GM12878 (cell line): ENCODE measurements around the gene POLN.

Experiments
- EZH2 ChIP-seq: IDR thresholded peaks from 2 replicates; pipeline ENCODE4 v1.6.1; 2012; ENCODE audit warnings: low read depth, mild to moderate bottlenecking, control low read depth, inconsistent platforms, low read length, borderline replicate concordance; ENCODE audit not compliant: control insufficient read depth
- MXI1 ChIP-seq: fragments of 150-350 bp; IDR thresholded peaks from 2 replicates; pipeline ENCODE4 v1.6.1; 2011; ENCODE audit warnings: low read depth, mild to moderate bottlenecking, inconsistent platforms, low read length, improper control_type of control experiment
- POLR2AphosphoS5 ChIP-seq: IDR thresholded peaks from 2 replicates; pipeline ENCODE4 v1.6.1; 2011; ENCODE audit warnings: mild to moderate bottlenecking, low read length, inconsistent platforms
- SIX5 ChIP-seq: IDR thresholded peaks from 2 replicates; pipeline ENCODE4 v1.6.1; 2011; ENCODE audit warnings: mild to moderate bottlenecking, low read depth, low read length, moderate library complexity; ENCODE audit not compliant: severe bottlenecking
- SMC3 ChIP-seq: IDR thresholded peaks from 2 replicates; pipeline ENCODE4 v1.6.1; 2011; ENCODE audit warnings: low read length, improper control_type of control experiment, borderline replicate concordance
- SP1 ChIP-seq: IDR thresholded peaks from one replicate; pipeline ENCODE4 v1.6.1; 2011; ENCODE audit warnings: low read depth, low read length
- SPI1 ChIP-seq: IDR thresholded peaks from 2 replicates; pipeline ENCODE4 v1.6.1; 2011; ENCODE audit warnings: low read depth, mild to moderate bottlenecking, low read length, moderate library complexity, borderline replicate concordance; ENCODE audit not compliant: insufficient read depth
- YBX1 ChIP-seq: fragments of 450-650 bp; IDR thresholded peaks from 2 replicates; pipeline ENCODE4 v1.6.1; 2016; ENCODE audit warnings: antibody characterized with exemption
- TF ChIP-seq, protein P1 (sequence below), 3 experiments: IDR thresholded peaks in 2 of 3; conservative IDR thresholded peaks in 1 of 3; 2 replicates each; pipeline ENCODE4 v1.5.1; 2011; ENCODE audit warnings: low read depth in 3 of 3, low read length in 3 of 3, mild to moderate bottlenecking in 3 of 3, control low read depth in 2 of 3, moderate library complexity in 2 of 3, inconsistent platforms in 1 of 3, mixed read lengths in 1 of 3; ENCODE audit not compliant: control insufficient read depth in 2 of 3, insufficient read depth in 1 of 3; ENCODE audit errors: extremely low read depth in 1 of 3
- TF ChIP-seq, protein P2 (sequence below): IDR thresholded peaks from 2 replicates; pipeline ENCODE4 v1.6.1; 2012; ENCODE audit warnings: low read depth, low read length, improper control_type of control experiment
- TF ChIP-seq, protein P3 (sequence below): IDR thresholded peaks from 2 replicates; pipeline ENCODE4 v1.6.1; 2012; ENCODE audit warnings: low read depth, low read length, improper control_type of control experiment
- TF ChIP-seq, protein P4 (sequence below): IDR thresholded peaks from 2 replicates; pipeline ENCODE4 v1.6.1; 2011; ENCODE audit warnings: borderline replicate concordance, low read depth, mild to moderate bottlenecking, moderate library complexity, low read length; ENCODE audit not compliant: insufficient read depth, poor library complexity, severe bottlenecking
- TF ChIP-seq, protein P5 (sequence below): fragments of 450-650 bp; conservative IDR thresholded peaks from 2 replicates; pipeline ENCODE4 v1.6.1; 2017; ENCODE audit warnings: mild to moderate bottlenecking, moderate library complexity

DNA sequence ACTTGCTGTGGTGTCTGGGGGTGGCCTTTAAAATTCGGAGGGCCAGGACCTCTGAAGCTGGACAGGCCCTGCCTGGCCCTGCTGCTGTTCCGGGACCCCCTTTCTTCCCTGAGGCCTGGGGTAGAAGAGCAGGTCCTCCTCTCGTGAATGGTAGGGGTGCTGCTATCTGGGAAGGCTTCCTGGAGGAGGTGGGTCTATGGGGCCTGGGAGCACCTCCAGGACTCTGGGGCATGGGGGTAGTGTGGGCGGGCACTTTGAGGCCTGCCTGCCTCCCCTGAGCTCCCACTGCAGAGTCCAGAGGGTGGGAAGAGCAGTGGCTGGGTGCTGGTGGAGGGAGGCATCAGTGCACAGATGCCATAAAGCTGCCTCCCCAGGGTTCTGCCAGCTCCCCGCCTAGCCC is 24.9 kb upstream of the POLN start:
- no peak for TF ChIP-seq YBX1
- no peak for TF ChIP-seq MXI1
- TF ChIP-seq POLR2AphosphoS5, result no peak
- TF ChIP-seq, protein P1, sequence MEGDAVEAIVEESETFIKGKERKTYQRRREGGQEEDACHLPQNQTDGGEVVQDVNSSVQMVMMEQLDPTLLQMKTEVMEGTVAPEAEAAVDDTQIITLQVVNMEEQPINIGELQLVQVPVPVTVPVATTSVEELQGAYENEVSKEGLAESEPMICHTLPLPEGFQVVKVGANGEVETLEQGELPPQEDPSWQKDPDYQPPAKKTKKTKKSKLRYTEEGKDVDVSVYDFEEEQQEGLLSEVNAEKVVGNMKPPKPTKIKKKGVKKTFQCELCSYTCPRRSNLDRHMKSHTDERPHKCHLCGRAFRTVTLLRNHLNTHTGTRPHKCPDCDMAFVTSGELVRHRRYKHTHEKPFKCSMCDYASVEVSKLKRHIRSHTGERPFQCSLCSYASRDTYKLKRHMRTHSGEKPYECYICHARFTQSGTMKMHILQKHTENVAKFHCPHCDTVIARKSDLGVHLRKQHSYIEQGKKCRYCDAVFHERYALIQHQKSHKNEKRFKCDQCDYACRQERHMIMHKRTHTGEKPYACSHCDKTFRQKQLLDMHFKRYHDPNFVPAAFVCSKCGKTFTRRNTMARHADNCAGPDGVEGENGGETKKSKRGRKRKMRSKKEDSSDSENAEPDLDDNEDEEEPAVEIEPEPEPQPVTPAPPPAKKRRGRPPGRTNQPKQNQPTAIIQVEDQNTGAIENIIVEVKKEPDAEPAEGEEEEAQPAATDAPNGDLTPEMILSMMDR (IDR thresholded peaks at IDR 0.05 in 2 of 3, conservative IDR thresholded peaks at IDR 0.05 in 1 of 3; ENCODE audit: control insufficient read depth in 2 of 3, extremely low read depth in 1 of 3, insufficient read depth in 1 of 3, low read depth in 3 of 3, low read length in 3 of 3), result no peak
- TF ChIP-seq, protein P2, sequence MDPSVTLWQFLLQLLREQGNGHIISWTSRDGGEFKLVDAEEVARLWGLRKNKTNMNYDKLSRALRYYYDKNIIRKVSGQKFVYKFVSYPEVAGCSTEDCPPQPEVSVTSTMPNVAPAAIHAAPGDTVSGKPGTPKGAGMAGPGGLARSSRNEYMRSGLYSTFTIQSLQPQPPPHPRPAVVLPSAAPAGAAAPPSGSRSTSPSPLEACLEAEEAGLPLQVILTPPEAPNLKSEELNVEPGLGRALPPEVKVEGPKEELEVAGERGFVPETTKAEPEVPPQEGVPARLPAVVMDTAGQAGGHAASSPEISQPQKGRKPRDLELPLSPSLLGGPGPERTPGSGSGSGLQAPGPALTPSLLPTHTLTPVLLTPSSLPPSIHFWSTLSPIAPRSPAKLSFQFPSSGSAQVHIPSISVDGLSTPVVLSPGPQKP, result no peak
- TF ChIP-seq SPI1, result no peak
- TF ChIP-seq, protein P3, sequence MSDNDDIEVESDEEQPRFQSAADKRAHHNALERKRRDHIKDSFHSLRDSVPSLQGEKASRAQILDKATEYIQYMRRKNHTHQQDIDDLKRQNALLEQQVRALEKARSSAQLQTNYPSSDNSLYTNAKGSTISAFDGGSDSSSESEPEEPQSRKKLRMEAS, result no peak
- no peak for TF ChIP-seq SIX5
- TF ChIP-seq EZH2, result no peak
- TF ChIP-seq, protein P4, sequence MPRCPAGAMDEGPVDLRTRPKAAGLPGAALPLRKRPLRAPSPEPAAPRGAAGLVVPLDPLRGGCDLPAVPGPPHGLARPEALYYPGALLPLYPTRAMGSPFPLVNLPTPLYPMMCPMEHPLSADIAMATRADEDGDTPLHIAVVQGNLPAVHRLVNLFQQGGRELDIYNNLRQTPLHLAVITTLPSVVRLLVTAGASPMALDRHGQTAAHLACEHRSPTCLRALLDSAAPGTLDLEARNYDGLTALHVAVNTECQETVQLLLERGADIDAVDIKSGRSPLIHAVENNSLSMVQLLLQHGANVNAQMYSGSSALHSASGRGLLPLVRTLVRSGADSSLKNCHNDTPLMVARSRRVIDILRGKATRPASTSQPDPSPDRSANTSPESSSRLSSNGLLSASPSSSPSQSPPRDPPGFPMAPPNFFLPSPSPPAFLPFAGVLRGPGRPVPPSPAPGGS, result no peak
- TF ChIP-seq SMC3, result no peak
- TF ChIP-seq, protein P5, sequence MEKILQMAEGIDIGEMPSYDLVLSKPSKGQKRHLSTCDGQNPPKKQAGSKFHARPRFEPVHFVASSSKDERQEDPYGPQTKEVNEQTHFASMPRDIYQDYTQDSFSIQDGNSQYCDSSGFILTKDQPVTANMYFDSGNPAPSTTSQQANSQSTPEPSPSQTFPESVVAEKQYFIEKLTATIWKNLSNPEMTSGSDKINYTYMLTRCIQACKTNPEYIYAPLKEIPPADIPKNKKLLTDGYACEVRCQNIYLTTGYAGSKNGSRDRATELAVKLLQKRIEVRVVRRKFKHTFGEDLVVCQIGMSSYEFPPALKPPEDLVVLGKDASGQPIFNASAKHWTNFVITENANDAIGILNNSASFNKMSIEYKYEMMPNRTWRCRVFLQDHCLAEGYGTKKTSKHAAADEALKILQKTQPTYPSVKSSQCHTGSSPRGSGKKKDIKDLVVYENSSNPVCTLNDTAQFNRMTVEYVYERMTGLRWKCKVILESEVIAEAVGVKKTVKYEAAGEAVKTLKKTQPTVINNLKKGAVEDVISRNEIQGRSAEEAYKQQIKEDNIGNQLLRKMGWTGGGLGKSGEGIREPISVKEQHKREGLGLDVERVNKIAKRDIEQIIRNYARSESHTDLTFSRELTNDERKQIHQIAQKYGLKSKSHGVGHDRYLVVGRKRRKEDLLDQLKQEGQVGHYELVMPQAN, result no peak
- no peak for TF ChIP-seq SP1
